GM19043 (cell line): ENCODE results near the gene TRIB2.
"Not testable (repeated sequence)": the region's sequence is repeated elsewhere in the genome, so short reads cannot be mapped to it uniquely, and the experiment has no call there.

Source experiments
- ATAC-seq: cut with Tn5 transposase; IDR thresholded peaks from one replicate; pipeline ENCODE4 v1.9.1; 2021; ENCODE audit warnings: low read depth; ENCODE audit not compliant: unreplicated experiment

The TRIB2 gene

DNA sequence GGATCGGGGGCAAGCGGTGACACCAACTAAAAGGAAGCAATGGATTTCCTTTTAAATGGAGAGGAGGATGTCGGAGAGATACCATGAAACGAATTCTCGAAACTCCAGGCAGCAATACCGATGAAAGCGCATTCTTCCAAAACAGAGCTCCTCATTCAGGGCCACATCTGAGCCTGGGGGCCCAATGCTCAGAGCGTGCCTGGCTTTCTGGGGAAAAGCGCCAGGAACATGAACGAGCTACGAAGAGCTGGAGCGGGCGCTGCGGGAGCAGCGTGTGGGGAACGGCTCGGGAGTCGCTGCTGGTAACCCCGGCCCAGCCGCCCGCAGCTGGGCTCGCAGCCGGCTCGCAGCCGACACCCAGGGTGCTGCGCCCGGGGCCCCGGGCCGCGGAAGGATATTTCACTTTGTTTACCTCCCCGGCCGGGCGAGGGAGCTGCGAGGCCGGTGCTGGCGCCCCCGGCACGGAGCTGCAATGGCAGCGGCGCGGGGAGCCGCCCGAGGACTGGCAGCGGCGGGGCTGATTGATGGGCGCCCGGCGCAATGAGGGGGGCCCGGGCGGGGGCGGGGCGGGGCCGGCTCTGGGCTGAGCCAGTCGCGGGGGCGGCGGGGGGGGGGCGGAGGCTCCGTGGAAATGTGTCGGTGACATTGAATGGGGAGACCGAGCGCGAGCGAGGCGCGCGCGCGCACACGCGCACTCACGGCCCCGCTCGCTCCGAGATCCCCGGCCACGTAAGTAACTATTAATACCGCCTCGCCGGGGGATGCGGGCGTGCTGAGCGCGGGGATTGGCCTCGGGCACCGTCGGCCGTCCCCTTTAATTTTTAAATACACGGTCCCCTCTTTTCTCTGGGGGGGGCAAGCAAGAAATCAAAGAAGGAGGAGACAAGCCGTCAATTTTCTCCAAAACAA is at the start of gene TRIB2:
TRIB2 (plus strand) TSS at position 655 of the 909 bp plus-strand sequence. CDS start 1,372 bp downstream, outside the sequence.
- peak; percentile 69 for ATAC-seq

GRCh38 chr2:12669036-12669435 is 47.7 kb upstream of the TRIB2 start:
- ATAC-seq = no peak

- ATAC-seq = no peak
Observed at GRCh38 chr2:12672711-12673315, 43.9 kb upstream of the TRIB2 start.

- no peak for ATAC-seq
Observed at GRCh38 chr2:12674644-12675328, 42.0 kb upstream of the TRIB2 start.

DNA sequence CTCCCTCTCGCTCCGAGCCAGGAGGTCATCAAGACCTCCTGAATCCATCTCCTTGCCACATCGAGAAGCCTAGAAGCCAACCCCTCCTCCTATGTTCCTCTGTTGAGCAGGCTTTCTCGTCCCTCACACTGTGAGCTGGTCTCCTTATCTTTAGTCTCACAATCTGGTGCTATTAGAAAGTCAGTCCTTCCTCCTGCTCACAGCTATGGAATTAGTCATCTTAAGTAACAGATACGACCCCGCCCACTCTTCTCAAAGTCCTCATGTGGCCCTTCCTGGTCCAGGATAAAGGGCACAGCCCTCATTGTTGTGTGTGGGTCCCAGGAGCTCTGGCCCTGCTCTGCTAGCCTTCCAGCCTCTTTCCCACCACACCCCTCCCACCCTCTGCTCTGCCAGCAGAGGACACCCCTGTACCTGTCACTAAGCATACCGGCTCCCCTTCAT is 41.4 kb upstream of the TRIB2 start:
- no peak for ATAC-seq

GRCh38 chr2:12675801-12676200 is 40.9 kb upstream of the TRIB2 start:
- no peak for ATAC-seq

DNA sequence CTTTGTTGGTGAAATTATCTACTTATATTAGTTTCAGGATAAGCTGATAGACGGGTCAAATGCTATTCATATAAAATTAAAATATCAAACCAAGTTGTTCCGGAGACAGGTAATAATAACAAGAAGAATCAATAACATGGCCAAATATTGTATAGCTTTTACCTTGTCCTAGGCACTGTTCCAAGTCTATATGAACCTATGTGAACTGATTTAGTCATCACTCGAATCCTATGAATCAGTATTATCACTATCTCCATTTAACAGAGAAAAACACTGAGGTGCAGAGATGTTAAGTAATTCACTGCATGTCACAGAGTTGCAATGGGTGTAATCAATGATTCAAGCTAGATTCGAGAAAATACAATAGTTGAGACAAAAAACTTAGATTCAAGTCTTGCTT is 40.0 kb upstream of the TRIB2 start:
- no peak for ATAC-seq

- no peak for ATAC-seq
Observed at GRCh38 chr2:12678186-12678585, 38.5 kb upstream of the TRIB2 start.

DNA sequence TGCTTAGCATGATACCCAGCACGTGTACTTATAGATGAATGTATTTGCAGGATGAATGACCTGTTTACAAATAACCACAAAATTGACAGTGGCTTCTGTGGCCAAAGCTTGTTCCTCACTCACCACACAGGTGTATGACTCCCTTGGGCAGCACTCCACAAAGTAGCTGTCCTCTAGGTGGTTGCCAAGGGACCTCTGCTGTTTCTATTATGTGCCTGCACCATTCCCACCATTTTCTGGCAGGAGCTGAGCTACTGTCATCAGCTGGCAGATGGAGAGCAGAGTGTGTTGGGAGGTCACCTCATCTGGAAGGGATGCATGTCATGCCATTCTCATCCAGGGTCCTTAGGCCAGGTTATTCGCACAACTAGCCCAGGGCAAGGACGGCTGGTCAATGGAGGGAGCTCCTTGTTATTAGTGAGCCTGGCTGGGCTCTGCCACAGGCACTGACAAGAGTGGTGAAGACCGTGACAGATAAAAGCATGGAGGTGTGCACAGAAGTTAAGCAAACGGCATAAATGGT is 37.1 kb upstream of the TRIB2 start:
- ATAC-seq = no peak

DNA sequence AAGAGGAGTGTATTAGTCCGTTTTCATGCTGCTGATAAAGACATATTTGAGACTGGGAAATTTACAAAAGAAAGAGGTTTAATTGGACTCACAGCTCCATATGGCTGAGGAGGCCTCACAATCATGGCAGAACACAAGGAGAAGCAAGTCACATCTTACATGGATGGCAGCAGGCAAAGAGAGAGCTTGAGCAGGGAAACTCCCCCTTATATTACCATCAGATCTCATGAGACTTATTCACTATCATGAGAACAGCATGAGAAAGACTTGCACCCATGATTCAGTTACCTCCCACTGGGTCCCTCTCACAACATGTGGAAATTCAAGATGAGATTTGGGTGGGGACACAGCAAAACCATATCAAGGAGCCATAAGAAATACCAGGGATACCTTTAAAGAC is 36.6 kb upstream of the TRIB2 start:
- not testable (repeated sequence) for ATAC-seq

DNA sequence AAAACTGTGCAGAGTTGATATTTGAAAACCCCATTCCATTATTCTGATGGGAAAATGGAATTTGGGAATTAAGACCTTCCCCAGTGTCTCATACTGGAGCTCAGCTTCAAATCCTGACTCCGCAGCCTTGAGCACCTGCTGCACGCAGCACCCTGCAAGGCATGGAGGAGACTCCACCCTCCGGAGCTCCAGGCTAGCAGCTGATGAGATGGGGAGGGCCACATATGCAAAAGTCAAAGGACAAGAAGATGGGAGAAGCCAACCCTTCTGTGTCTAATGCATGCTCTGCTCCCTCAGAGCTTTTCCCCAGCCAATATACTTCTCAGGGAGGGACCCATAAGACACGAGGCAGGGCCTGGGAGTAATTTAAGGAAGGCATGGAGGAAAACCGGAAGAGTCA is 34.7 kb upstream of the TRIB2 start:
- ATAC-seq = no peak

DNA sequence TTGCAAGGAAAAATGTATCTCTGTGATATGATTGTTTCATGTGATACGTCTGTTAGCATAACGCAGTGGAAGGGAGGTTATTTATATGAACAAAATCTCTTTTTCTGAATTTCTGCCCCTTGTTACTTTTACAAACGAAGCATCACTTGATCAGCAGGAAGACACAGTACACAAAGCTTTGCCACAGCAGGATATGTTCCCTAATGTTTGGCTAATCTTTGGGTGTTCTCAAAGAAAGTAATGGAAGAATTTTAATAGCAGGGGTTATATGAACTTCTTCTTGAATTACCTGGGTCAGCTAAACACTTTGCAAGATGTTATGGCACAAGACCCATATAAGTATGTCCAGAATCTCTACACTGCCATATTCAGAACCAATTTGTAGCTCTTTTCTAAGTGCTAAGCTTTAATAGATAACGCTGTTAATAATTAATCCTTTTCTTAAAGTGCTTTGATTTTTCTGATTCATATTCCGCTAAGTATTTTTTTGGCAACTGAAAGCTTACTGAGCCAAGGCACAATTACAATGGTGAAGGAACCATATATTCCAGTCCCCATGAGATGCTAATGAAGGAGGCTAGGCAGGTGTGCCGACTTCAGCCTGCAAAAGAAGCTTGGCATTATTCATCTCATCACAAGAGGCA is 33.2 kb upstream of the TRIB2 start:
- ATAC-seq = no peak

DNA sequence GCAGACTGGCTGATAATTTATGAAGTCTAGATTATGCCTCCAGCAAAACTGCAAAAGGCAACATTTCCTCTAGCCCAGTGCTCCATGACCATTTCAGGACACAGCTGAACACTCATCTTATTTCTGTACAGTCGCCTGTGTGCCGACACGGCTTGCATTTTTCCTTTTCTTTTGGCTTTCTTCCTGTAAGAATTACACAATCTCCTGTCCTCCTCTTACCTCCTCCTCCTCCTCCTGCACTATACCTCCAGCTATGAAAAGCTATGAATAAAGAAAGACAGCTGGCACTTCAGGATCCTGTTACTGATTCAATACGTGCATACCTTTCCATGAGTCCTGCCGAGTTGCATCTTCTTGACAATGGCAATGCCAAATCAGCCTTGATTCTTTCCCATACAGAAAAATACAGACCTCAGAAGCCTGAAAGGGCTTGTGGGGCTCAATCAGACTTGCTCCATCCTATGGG is 32.2 kb upstream of the TRIB2 start:
- ATAC-seq = no peak

GRCh38 chr2:12685145-12685544 is 31.6 kb upstream of the TRIB2 start:
- ATAC-seq = no peak

DNA sequence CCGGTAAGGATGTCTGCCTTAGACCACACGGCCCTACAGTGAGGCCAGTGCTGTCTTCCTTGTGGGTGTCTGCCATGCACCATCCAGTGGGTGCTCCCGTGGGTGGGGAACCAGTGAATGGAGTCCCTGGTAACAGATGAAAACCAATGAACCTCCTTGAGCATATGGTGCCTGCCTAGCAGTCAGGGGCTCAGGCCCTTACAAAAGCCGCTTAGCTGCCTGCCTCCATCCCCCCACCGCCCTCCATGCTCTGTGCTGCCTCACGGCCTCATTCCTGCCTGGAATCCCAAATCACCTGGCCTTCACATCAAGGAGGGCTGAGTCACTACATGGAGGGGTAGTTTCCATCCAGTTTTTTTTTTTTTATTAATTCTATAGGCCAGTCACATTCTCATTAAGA is 30.8 kb upstream of the TRIB2 start:
- ATAC-seq = no peak

- ATAC-seq = no peak
Observed at GRCh38 chr2:12686708-12687283, 29.9 kb upstream of the TRIB2 start.

DNA sequence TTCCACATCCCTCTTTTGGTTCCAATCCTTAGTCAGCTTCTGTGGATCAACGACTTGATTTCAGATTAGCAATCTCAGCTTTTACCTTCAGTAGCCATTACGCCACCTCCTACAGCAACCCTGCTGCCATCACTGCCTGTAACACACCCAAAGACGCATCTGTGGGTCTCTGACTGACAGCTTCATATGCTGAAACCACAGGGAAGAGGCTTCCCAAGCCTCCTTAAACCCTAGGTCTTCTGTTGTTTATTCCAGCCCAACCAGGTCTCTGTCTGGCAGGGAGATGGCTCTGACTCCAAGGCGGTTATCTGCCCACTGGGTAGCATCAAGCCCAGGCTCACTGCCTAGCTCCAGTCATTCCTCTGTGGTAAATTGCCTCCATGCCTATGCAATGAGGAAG is 28.6 kb upstream of the TRIB2 start:
- ATAC-seq = no peak

- no peak for ATAC-seq
Observed at GRCh38 chr2:12688893-12689292, 27.8 kb upstream of the TRIB2 start.

- ATAC-seq = no peak
Observed at GRCh38 chr2:12693509-12693908, 23.2 kb upstream of the TRIB2 start.
